ENCODE data around the gene FGF1. TPM values are rescaled to one million over a fixed set of nuclear protein-coding genes. Genes with fewer than 3 reads are reported as not detected.

Gene FGF1
- total RNA-seq, 1 donor from 2014 or later: 0.07 TPM

GRCh38 chr5:142576804-142577203, 109.1 kb downstream of the FGF1 start:
- Mint-ChIP-seq H3K27me3 (ENCODE audit: low read depth) (no peaks in the 10 kb centered on the region), H3K36me3 (peaks cover 8% of the 10 kb centered on the region), H3K4me3 (no peak overlapping the region), H3K9me3 (peaks cover 26% of the 10 kb centered on the region), H3K27ac (no peak overlapping the region), H3K4me1 (peaks cover 11% of the 10 kb centered on the region)
- TF ChIP-seq, protein P1, sequence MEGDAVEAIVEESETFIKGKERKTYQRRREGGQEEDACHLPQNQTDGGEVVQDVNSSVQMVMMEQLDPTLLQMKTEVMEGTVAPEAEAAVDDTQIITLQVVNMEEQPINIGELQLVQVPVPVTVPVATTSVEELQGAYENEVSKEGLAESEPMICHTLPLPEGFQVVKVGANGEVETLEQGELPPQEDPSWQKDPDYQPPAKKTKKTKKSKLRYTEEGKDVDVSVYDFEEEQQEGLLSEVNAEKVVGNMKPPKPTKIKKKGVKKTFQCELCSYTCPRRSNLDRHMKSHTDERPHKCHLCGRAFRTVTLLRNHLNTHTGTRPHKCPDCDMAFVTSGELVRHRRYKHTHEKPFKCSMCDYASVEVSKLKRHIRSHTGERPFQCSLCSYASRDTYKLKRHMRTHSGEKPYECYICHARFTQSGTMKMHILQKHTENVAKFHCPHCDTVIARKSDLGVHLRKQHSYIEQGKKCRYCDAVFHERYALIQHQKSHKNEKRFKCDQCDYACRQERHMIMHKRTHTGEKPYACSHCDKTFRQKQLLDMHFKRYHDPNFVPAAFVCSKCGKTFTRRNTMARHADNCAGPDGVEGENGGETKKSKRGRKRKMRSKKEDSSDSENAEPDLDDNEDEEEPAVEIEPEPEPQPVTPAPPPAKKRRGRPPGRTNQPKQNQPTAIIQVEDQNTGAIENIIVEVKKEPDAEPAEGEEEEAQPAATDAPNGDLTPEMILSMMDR (IDR thresholded peaks at IDR 0.05; ENCODE audit: unreplicated experiment): no peak
- no peak for DNase-seq (ENCODE audit: low spot score in 2 of 2, unreplicated experiment in 2 of 2)

DNA sequence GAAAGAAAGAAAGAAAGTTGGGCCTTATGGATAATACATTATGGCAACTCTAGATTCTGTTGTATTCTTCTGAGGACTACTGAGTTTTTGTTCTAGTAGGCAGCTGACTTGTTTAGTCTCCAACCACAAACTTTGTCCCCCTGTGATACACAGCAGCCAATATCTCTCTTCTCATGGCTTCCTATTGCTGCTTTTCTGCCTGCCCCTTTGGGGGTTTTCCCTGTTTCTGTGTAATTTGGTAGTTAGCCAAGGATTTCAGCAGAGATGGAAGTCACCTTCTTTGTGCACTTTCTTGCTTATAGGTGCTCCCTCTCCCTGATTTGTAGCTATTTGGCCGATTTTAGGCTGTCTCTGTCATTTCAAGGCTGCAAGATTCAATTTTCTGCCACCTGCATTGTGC, 109.6 kb downstream of the FGF1 start:
- H3K4me1 Mint-ChIP-seq: peaks cover 15% of the 10 kb centered on the region

DNA sequence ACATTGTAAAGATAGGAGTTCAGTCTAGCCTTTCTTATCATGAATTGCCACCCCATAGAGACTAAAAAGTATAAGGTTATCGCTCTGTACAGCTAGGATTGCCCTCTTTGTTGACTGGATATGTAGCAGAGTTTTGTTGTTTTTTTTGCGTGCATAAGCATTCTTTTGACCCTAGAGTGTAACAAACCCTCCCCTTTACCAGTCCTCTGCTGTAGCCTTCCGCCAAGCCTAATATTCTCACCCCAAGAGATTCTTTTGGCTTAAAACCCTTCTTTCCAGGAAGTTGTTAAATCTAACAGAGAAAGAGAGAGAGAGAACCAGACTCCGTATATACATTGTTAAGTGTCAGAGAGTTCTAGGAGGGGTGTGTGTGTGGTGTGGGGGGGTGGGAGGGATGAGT, 113.9 kb downstream of the FGF1 start:
- TF ChIP-seq, protein P1 (IDR thresholded peaks at IDR 0.05; ENCODE audit: unreplicated experiment): no peak
- H3K4me1 Mint-ChIP-seq: peaks cover 38% of the 10 kb centered on the region
- no peak overlapping the region for H3K27ac Mint-ChIP-seq
- no peak for DNase-seq (ENCODE audit: low spot score in 2 of 2, unreplicated experiment in 2 of 2)
- peaks cover 7% of the 10 kb centered on the region for H3K9me3 Mint-ChIP-seq
- H3K4me3 Mint-ChIP-seq: no peak overlapping the region
- no peaks in the 10 kb centered on the region for H3K36me3 Mint-ChIP-seq
- H3K27me3 Mint-ChIP-seq (ENCODE audit: low read depth): no peaks in the 10 kb centered on the region

More for the DNA sequence above, 109.6 kb downstream of the FGF1 start:
- Mint-ChIP-seq H3K27ac (no peak overlapping the region), H3K36me3 (peaks cover 8% of the 10 kb centered on the region), H3K9me3 (peaks cover 26% of the 10 kb centered on the region), H3K27me3 (ENCODE audit: low read depth) (no peaks in the 10 kb centered on the region), H3K4me3 (no peak overlapping the region)
- TF ChIP-seq, protein P1 (IDR thresholded peaks at IDR 0.05; ENCODE audit: unreplicated experiment): no peak
- DNase-seq (ENCODE audit: low spot score in 2 of 2, unreplicated experiment in 2 of 2): no peak

DNA sequence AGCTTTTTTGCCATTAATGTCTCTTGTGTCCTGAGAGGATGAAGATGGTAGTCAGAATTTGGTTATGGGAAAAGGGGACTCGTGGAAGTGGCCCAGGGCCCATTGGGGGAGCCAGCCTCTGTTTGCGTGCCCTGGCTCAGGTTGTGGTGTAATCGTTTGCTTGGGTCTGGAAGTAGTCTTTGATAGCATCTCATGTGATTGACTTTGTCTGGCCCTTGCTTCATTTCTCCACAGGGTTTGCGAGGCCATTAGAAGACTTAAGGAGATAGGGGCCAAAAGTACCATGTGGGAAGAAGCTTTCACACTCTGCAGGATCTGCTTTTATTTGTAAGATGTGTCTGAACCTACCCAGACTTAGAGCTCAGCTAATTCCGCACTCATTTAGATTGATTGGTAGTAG, 114.5 kb downstream of the FGF1 start:
- TF ChIP-seq, protein P1 (IDR thresholded peaks at IDR 0.05; ENCODE audit: unreplicated experiment): no peak
- Mint-ChIP-seq H3K27ac (no peak overlapping the region), H3K4me3 (no peak overlapping the region), H3K4me1 (peaks cover 33% of the 10 kb centered on the region), H3K36me3 (no peaks in the 10 kb centered on the region), H3K27me3 (ENCODE audit: low read depth) (no peaks in the 10 kb centered on the region), H3K9me3 (peaks cover 7% of the 10 kb centered on the region)
- no peak for DNase-seq (ENCODE audit: low spot score in 2 of 2, unreplicated experiment in 2 of 2)

GRCh38 chr5:142569905-142570304, 116.0 kb downstream of the FGF1 start:
- no peak for DNase-seq (ENCODE audit: low spot score in 2 of 2, unreplicated experiment in 2 of 2)
- H3K27ac Mint-ChIP-seq: no peak overlapping the region

More at GRCh38 chr5:142569905-142570304, 116.0 kb downstream of the FGF1 start:
- H3K27me3 Mint-ChIP-seq (ENCODE audit: low read depth): no peaks in the 10 kb centered on the region
- H3K36me3 Mint-ChIP-seq: no peaks in the 10 kb centered on the region
- H3K4me1 Mint-ChIP-seq: peaks cover 33% of the 10 kb centered on the region
- H3K9me3 Mint-ChIP-seq: peaks cover 2% of the 10 kb centered on the region
- H3K4me3 Mint-ChIP-seq: no peak overlapping the region
- TF ChIP-seq, protein P1 (IDR thresholded peaks at IDR 0.05; ENCODE audit: unreplicated experiment): no peak

Data from mesothelial cell of epicardium (in vitro differentiated cells).